ENCODE data around the gene KSR2.

KSR2 gene

GRCh38 chr12:117890137-117890536 lies 78.7 kb downstream of the KSR2 start:
- Histone ChIP-seq H3K9me3 (ENCODE audit: control insufficient read depth, insufficient read depth, low read length) (no peaks in the 10 kb centered on the region), H3K36me3 (ENCODE audit: control insufficient read depth, insufficient read depth, low read length) (no peaks in the 10 kb centered on the region), H3K27ac (ENCODE audit: low read depth, low read length) (no peak overlapping the region), H3K9ac (ENCODE audit: low read depth, low read length) (no peak overlapping the region), H3K4me3 (ENCODE audit: low read depth, low read length) (no peak overlapping the region), H3K4me1 (ENCODE audit: control insufficient read depth, insufficient read depth, low read length) (no peaks in the 10 kb centered on the region), H3K27me3 (ENCODE audit: control insufficient read depth, insufficient read depth, low read length) (no peaks in the 10 kb centered on the region)

DNA sequence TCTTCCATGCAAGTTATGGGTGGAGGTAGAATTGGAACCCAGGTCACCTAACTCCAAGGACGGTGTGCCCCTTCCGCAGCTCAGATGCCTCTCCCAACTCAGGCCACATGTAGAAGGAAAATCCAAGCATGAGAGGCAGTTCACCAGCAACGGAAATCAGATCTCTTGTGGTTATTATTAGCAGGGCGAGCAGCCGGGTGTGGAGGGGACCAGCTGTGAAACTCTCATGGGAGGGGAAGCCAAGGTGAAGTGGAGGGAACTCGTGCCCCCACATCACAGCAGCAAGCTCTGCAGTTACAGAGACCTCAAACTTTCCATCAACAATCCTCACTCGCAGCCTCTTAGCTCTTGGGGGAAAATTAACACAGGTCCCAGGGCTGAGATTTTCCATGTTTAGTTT lies 79.7 kb downstream of the KSR2 start:
- no peak overlapping the region for H3K4me3 ChIP-seq (ENCODE audit: low read depth, low read length)
- no peak overlapping the region for H3K27ac ChIP-seq (ENCODE audit: low read depth, low read length)
- H3K36me3 ChIP-seq (ENCODE audit: control insufficient read depth, insufficient read depth, low read length), result no peaks in the 10 kb centered on the region
- no peaks in the 10 kb centered on the region for H3K9me3 ChIP-seq (ENCODE audit: control insufficient read depth, insufficient read depth, low read length)
- no peaks in the 10 kb centered on the region for H3K27me3 ChIP-seq (ENCODE audit: control insufficient read depth, insufficient read depth, low read length)
- H3K9ac ChIP-seq (ENCODE audit: low read depth, low read length), result no peak overlapping the region
- no peaks in the 10 kb centered on the region for H3K4me1 ChIP-seq (ENCODE audit: control insufficient read depth, insufficient read depth, low read length)

- Histone ChIP-seq H3K9me3 (ENCODE audit: control insufficient read depth, insufficient read depth, low read length) (no peaks in the 10 kb centered on the region), H3K27ac (ENCODE audit: low read depth, low read length) (no peak overlapping the region), H3K9ac (ENCODE audit: low read depth, low read length) (no peak overlapping the region), H3K27me3 (ENCODE audit: control insufficient read depth, insufficient read depth, low read length) (no peaks in the 10 kb centered on the region), H3K4me3 (ENCODE audit: low read depth, low read length) (no peak overlapping the region), H3K4me1 (ENCODE audit: control insufficient read depth, insufficient read depth, low read length) (no peaks in the 10 kb centered on the region), H3K36me3 (ENCODE audit: control insufficient read depth, insufficient read depth, low read length) (no peaks in the 10 kb centered on the region)
Measured at GRCh38 chr12:117885211-117885610, 83.6 kb downstream of the KSR2 start.

DNA sequence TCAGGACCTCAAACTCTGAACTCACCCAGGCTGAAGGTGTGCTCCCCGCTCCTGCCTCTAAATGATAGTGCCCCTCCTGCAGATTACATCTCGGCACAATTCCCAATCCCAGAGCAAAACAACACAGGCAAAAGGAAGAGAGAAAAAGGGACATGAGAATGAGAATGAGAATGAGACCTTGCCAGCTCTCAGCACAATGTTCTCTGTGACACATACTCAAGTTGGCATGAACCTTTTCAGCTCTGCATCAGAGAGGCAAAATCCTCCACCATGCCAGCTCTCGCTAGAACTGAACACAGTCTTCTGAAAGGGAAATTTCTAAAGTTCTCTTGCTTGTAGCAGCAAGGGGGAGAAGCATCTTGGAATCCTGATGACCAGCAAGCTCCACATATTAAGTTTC lies 84.6 kb downstream of the KSR2 start:
- H3K36me3 ChIP-seq (ENCODE audit: control insufficient read depth, insufficient read depth, low read length), result no peaks in the 10 kb centered on the region
- no peaks in the 10 kb centered on the region for H3K27me3 ChIP-seq (ENCODE audit: control insufficient read depth, insufficient read depth, low read length)
- H3K4me3 ChIP-seq (ENCODE audit: low read depth, low read length), result no peak overlapping the region
- H3K4me1 ChIP-seq (ENCODE audit: control insufficient read depth, insufficient read depth, low read length), result no peaks in the 10 kb centered on the region
- H3K9me3 ChIP-seq (ENCODE audit: control insufficient read depth, insufficient read depth, low read length), result no peaks in the 10 kb centered on the region
- no peak overlapping the region for H3K27ac ChIP-seq (ENCODE audit: low read depth, low read length)
- no peak overlapping the region for H3K9ac ChIP-seq (ENCODE audit: low read depth, low read length)

GRCh38 chr12:117882603-117883184 lies 86.1 kb downstream of the KSR2 start:
- Histone ChIP-seq H3K36me3 (ENCODE audit: control insufficient read depth, insufficient read depth, low read length) (no peaks in the 10 kb centered on the region), H3K27ac (ENCODE audit: low read depth, low read length) (no peak overlapping the region), H3K4me1 (ENCODE audit: control insufficient read depth, insufficient read depth, low read length) (peaks cover 4% of the 10 kb centered on the region; the same call in 1 of the 2 replicates), H3K27me3 (ENCODE audit: control insufficient read depth, insufficient read depth, low read length) (no peaks in the 10 kb centered on the region), H3K9ac (ENCODE audit: low read depth, low read length) (no peak overlapping the region), H3K4me3 (ENCODE audit: low read depth, low read length) (no peak overlapping the region), H3K9me3 (ENCODE audit: control insufficient read depth, insufficient read depth, low read length) (no peaks in the 10 kb centered on the region)

DNA sequence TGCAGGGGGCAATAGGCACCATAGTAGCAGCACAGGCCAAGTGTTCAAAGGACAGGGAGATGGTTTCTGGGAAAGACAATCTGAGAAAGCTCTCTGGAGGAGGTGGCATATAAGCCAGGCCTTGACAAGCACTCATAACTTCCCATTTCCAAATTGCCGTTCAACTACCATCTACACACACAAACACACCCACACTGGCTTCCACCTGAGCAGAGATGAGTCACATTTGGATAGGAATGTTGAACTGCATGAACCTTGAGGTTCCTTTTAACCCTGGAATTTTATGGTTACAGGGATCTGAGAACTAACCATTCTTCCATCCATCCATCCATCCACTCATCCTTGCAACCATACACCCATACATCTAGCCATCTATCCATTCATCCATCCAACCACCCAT lies 86.6 kb downstream of the KSR2 start:
- no peaks in the 10 kb centered on the region for H3K9me3 ChIP-seq (ENCODE audit: control insufficient read depth, insufficient read depth, low read length)
- H3K9ac ChIP-seq (ENCODE audit: low read depth, low read length), result no peak overlapping the region
- no peaks in the 10 kb centered on the region for H3K27me3 ChIP-seq (ENCODE audit: control insufficient read depth, insufficient read depth, low read length)
- peaks cover 4% of the 10 kb centered on the region; the same call in 1 of the 2 replicates for H3K4me1 ChIP-seq (ENCODE audit: control insufficient read depth, insufficient read depth, low read length)
- H3K4me3 ChIP-seq (ENCODE audit: low read depth, low read length), result no peak overlapping the region
- no peaks in the 10 kb centered on the region for H3K36me3 ChIP-seq (ENCODE audit: control insufficient read depth, insufficient read depth, low read length)
- no peak overlapping the region for H3K27ac ChIP-seq (ENCODE audit: low read depth, low read length)

DNA sequence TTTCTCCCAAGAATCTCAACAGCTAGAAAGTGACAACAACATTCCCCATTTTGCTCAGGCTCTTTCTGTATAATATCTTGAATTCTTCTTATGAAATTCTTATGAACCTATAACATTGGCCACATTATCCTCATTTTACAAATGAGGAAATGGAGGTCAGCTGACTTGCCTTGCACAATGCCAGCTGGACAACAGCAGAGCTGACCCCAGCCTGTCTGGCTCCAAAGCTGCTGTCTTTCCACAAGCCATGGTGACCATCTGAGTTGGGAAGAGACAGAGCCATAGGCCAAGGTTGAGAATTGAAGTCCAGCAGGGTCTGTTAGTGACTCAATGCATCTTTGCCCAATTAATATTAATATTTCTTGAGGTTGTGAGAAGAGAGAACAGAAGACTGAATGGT lies 87.3 kb downstream of the KSR2 start:
- Histone ChIP-seq H3K4me3 (ENCODE audit: low read depth, low read length) (no peak overlapping the region), H3K27ac (ENCODE audit: low read depth, low read length) (no peak overlapping the region), H3K4me1 (ENCODE audit: control insufficient read depth, insufficient read depth, low read length) (peaks cover 4% of the 10 kb centered on the region; the same call in 1 of the 2 replicates), H3K9ac (ENCODE audit: low read depth, low read length) (no peak overlapping the region), H3K27me3 (ENCODE audit: control insufficient read depth, insufficient read depth, low read length) (no peaks in the 10 kb centered on the region), H3K9me3 (ENCODE audit: control insufficient read depth, insufficient read depth, low read length) (no peaks in the 10 kb centered on the region), H3K36me3 (ENCODE audit: control insufficient read depth, insufficient read depth, low read length) (no peaks in the 10 kb centered on the region)

DNA sequence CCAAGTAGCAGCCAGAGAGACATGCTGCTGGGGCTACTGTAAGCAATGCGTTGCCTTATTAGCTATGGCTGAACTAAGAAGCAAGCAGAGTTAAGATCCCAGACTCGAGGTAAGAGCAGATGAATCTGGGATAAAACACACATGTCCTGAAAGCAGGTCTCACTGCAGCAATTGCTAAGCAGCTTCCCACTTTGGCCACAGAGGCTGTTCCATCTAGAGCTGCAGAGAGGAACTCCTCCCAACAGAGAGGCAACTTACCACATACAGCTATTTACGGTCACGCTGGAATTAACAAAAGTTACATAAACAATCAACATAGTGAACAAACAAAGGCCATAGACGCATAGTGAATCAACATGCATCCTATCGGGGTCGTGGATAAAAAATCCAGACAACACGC lies 90.2 kb downstream of the KSR2 start:
- Histone ChIP-seq H3K4me1 (ENCODE audit: control insufficient read depth, insufficient read depth, low read length) (peaks cover 9% of the 10 kb centered on the region), H3K9me3 (ENCODE audit: control insufficient read depth, insufficient read depth, low read length) (no peaks in the 10 kb centered on the region), H3K27ac (ENCODE audit: low read depth, low read length) (no peak overlapping the region), H3K27me3 (ENCODE audit: control insufficient read depth, insufficient read depth, low read length) (no peaks in the 10 kb centered on the region), H3K9ac (ENCODE audit: low read depth, low read length) (no peak overlapping the region), H3K4me3 (ENCODE audit: low read depth, low read length) (no peak overlapping the region), H3K36me3 (ENCODE audit: control insufficient read depth, insufficient read depth, low read length) (no peaks in the 10 kb centered on the region)

- Histone ChIP-seq H3K36me3 (ENCODE audit: control insufficient read depth, insufficient read depth, low read length) (no peaks in the 10 kb centered on the region), H3K27ac (ENCODE audit: low read depth, low read length) (peak overlapping the region; percentile 21), H3K9ac (ENCODE audit: low read depth, low read length) (no peak overlapping the region), H3K27me3 (ENCODE audit: control insufficient read depth, insufficient read depth, low read length) (no peaks in the 10 kb centered on the region), H3K4me3 (ENCODE audit: low read depth, low read length) (peak overlapping the region; percentile 35), H3K4me1 (ENCODE audit: control insufficient read depth, insufficient read depth, low read length) (peaks cover 9% of the 10 kb centered on the region), H3K9me3 (ENCODE audit: control insufficient read depth, insufficient read depth, low read length) (no peaks in the 10 kb centered on the region)
Measured at GRCh38 chr12:117876436-117876816, 92.4 kb downstream of the KSR2 start.

- H3K27ac ChIP-seq (ENCODE audit: low read depth, low read length), result peak overlapping the region; percentile 21
- H3K36me3 ChIP-seq (ENCODE audit: control insufficient read depth, insufficient read depth, low read length), result no peaks in the 10 kb centered on the region
- no peaks in the 10 kb centered on the region for H3K9me3 ChIP-seq (ENCODE audit: control insufficient read depth, insufficient read depth, low read length)
- no peaks in the 10 kb centered on the region for H3K27me3 ChIP-seq (ENCODE audit: control insufficient read depth, insufficient read depth, low read length)
- H3K4me3 ChIP-seq (ENCODE audit: low read depth, low read length), result peak overlapping the region; percentile 35
- peaks cover 9% of the 10 kb centered on the region for H3K4me1 ChIP-seq (ENCODE audit: control insufficient read depth, insufficient read depth, low read length)
- H3K9ac ChIP-seq (ENCODE audit: low read depth, low read length), result no peak overlapping the region
Measured at GRCh38 chr12:117875744-117876435, 92.9 kb downstream of the KSR2 start.

DNA sequence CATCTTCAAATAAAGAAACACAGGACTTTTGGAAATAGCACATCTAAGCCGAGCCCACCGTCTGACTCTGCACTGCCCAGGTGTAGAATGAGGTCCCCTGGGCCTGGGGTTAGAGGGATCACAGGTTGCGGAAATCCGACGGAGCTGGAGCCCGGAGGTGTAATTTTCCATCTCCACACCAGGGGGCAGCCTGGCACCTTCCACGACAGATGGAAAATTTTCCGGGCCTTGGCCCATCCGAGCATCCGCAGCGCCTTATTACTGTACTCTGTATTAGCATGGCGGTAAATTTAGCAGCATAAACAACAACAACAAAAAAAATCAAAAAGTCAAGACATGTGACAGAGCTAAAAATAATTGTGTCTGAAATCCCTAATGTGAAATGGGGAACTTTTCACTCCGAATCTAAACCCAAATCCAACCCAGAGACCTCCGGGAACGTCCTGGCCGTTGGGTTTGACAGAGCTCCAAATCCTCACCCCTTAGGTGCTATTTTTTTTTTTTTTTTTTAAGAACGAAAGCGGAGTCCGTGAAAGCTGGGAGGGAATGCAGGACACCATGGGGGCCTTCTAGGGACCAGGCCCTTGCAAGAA lies 93.9 kb downstream of the KSR2 start:
- no peak overlapping the region for H3K9ac ChIP-seq (ENCODE audit: low read depth, low read length)
- H3K27ac ChIP-seq (ENCODE audit: low read depth, low read length), result no peak overlapping the region
- peaks cover 9% of the 10 kb centered on the region for H3K4me1 ChIP-seq (ENCODE audit: control insufficient read depth, insufficient read depth, low read length)
- no peaks in the 10 kb centered on the region for H3K36me3 ChIP-seq (ENCODE audit: control insufficient read depth, insufficient read depth, low read length)
- no peaks in the 10 kb centered on the region for H3K27me3 ChIP-seq (ENCODE audit: control insufficient read depth, insufficient read depth, low read length)
- H3K9me3 ChIP-seq (ENCODE audit: control insufficient read depth, insufficient read depth, low read length), result no peaks in the 10 kb centered on the region
- H3K4me3 ChIP-seq (ENCODE audit: low read depth, low read length), result no peak overlapping the region

Data from HUES48 (cell line).